Liver (tissue), 1 donor: ENCODE data around the gene TM4SF18.

Experiments used
- ZBTB33 ChIP-seq: IDR thresholded peaks from 2 replicates; pipeline ENCODE4 v1.6.1; 2016; ENCODE audit warnings: antibody characterized with exemption
- TF ChIP-seq, protein P1 (sequence below): IDR thresholded peaks from 2 replicates; pipeline ENCODE4 v1.6.1; 2016; ENCODE audit warnings: antibody characterized with exemption

DNA sequence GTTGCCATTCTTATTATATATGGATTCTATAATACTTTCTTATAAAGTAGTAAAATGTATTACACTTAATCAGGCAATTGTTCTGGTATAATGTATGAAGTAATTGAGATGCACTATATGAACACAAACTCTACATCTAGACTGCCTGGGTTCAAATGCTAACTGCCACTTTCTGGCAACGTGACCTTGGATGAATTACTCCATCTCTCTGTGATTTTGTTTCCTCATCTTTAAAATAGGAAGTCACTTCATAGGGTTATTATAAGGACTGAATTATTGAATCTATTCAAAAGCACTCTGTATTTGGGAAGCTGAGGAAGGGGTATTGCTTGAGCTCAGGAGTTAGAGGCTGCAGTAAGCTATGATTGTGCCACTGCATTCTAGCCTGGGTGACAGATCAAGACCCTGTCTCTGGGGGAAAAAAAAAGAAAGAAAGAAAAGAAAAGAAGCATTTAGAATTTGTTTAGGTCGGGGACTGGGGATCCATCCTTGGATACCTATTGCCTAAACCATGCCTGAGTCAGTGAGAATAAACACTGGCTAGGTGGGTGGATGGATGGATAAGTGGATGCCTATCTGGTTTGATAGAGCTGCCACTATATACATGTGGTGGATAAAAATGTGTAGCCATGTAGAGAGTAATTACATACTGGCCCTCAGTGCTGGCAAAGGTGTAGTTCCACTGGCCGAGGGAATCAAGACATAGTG lies 41.5 kb upstream of the TM4SF18 start:
- TF ChIP-seq, protein P1, sequence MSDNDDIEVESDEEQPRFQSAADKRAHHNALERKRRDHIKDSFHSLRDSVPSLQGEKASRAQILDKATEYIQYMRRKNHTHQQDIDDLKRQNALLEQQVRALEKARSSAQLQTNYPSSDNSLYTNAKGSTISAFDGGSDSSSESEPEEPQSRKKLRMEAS: no peak
- TF ChIP-seq ZBTB33: no peak
